Activated T-helper 17 cell treated with anti-CD3 and anti-CD28 coated beads, Interleukin-2, amount 50 U/mL, for 72 hours (primary cell): Measurements from ENCODE around the gene PTPN20. TPM values are rescaled to one million over a fixed set of nuclear protein-coding genes. Genes with fewer than 3 reads are reported as not detected.

ENCODE experiments used
- ATAC-seq: fragments of 150-1000 bp; cut with Tn5 transposase; replicated peaks from 2 replicates; pipeline ENCODE4 v1.10.0; 2021; ENCODE audit warnings: mild to moderate bottlenecking, moderate library complexity
- H3K27ac Mint-ChIP-seq: one replicate; pipeline ENCODE4 v1.8.0; 2022; ENCODE audit warnings: mixed read lengths
- H3K27me3 Mint-ChIP-seq: one replicate; pipeline ENCODE4 v1.8.0; 2022; ENCODE audit warnings: mixed read lengths
- H3K36me3 Mint-ChIP-seq: one replicate; pipeline ENCODE4 v1.8.0; 2022; ENCODE audit warnings: low read depth, mild to moderate bottlenecking, mixed read lengths
- H3K4me1 Mint-ChIP-seq: one replicate; pipeline ENCODE4 v1.8.0; 2022; ENCODE audit warnings: mixed read lengths
- H3K4me3 Mint-ChIP-seq: one replicate; pipeline ENCODE4 v1.8.0; 2022; ENCODE audit warnings: mild to moderate bottlenecking, mixed read lengths
- H3K9me3 Mint-ChIP-seq: one replicate; pipeline ENCODE4 v1.8.0; 2022; ENCODE audit warnings: mixed read lengths
- total RNA-seq, 2 donors: library from RNA; stranded (reverse); gene quantifications; one replicate each; pipeline ENCODE4 v1.2.3, GENCODE V29; 2022

PTPN20 gene
- total RNA-seq, 2 donors from 2014 or later: 0.22 to 0.85 TPM

GRCh38 chr10:47050618-47051455, 139.6 kb downstream of the PTPN20 start:
- H3K4me3 Mint-ChIP-seq: no peak overlapping the region

GRCh38 chr10:47051741-47052238, 140.6 kb downstream of the PTPN20 start:
- H3K27me3 Mint-ChIP-seq: no peaks in the 10 kb centered on the region
- no peak overlapping the region for H3K27ac Mint-ChIP-seq
- H3K36me3 Mint-ChIP-seq: no peaks in the 10 kb centered on the region
- no peaks in the 10 kb centered on the region for H3K9me3 Mint-ChIP-seq
- no peak for ATAC-seq
- H3K4me3 Mint-ChIP-seq: no peak overlapping the region
- H3K4me1 Mint-ChIP-seq: peaks cover 6% of the 10 kb centered on the region

More at GRCh38 chr10:47050618-47051455, 139.6 kb downstream of the PTPN20 start:
- Mint-ChIP-seq H3K27me3 (no peaks in the 10 kb centered on the region), H3K27ac (peak overlapping the region; percentile 75), H3K9me3 (no peaks in the 10 kb centered on the region), H3K36me3 (no peaks in the 10 kb centered on the region), H3K4me1 (peaks cover 6% of the 10 kb centered on the region)
- ATAC-seq: no peak
